ENCODE results near the gene ACSS2.

Gene ACSS2, protein sequence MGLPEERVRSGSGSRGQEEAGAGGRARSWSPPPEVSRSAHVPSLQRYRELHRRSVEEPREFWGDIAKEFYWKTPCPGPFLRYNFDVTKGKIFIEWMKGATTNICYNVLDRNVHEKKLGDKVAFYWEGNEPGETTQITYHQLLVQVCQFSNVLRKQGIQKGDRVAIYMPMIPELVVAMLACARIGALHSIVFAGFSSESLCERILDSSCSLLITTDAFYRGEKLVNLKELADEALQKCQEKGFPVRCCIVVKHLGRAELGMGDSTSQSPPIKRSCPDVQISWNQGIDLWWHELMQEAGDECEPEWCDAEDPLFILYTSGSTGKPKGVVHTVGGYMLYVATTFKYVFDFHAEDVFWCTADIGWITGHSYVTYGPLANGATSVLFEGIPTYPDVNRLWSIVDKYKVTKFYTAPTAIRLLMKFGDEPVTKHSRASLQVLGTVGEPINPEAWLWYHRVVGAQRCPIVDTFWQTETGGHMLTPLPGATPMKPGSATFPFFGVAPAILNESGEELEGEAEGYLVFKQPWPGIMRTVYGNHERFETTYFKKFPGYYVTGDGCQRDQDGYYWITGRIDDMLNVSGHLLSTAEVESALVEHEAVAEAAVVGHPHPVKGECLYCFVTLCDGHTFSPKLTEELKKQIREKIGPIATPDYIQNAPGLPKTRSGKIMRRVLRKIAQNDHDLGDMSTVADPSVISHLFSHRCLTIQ

DNA sequence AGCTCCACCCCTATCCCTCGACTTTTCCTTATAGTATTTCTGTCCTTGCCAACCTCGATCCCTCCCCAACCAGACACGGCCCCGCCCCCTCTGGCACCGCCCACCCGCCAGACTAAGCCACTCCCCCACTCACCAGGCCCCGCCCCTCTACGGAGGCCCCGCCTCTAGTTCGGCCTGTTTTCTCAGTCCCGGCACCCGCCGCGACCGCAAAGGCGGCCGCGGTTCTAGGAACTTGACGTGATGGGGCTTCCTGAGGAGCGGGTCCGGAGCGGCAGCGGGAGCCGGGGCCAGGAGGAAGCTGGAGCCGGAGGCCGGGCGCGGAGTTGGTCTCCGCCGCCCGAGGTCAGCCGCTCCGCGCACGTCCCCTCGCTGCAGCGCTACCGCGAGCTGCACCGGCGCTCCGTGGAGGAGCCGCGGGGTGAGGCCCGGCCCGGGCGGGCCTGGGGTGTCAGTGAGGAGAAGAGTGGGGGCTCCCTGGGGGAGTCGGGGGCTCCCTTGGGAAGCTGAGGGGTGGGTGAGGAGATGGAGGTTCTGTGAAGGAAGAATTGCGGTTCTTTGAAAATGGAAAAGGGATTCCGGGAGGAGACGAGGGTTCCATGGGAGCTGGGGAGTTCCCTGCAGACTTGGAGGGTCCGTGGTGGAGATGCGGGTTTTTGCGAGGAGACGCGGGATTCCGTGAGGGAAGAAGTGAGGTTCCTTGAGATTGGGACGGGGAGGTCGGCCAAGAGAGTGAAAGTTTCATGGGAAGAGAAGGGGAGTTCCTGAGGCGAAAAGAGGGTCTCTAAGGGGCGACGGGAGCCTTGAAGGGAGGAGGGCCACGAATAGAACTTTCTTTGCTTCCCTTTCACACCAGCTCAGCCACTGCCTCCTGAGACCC is at the start of gene ACSS2:
ACSS2 (plus strand) TSS at position 207 of the 877 bp plus-strand sequence; CDS start at position 241, 34 bp downstream.
- no peak for DNase-seq

DNA sequence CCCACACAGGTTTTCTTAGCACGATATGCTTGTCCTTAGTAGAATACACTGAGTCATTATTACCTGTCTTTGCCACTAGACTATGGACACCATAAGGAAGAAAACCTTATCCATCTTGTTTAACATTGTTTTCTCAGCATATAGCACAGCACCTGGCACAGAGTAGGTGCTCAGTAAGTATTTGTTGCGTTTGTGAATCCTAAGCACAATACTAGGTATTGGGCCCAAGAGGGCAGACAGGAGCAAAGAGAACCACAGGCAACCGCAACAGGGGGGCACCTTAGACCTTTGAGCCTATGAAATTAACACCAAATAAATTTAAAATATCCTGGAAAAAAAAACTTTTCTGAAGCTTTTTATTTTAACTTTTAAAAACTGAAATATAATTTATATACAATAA is 47.2 kb upstream of the ACSS2 start:
- no peak for DNase-seq

DNA sequence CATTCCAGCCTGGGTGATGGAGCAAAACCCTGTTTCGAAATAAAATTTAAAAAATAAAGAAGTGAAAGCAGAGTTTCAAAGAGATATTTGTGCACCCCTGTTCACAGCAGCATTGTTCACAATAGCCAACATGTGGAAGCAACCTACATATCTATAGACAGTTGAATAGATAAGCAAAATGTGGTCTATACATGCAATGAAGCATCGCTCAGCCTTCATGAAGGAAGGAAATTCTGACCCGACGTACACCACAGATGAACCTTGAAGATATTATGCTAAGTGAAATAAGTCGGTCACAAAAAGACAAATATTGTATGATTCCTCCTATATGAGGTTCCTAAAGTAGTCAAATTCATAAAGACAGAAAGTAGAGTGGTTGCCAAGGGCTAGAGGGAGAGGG is 44.5 kb upstream of the ACSS2 start:
- DNase-seq, result no peak

DNA sequence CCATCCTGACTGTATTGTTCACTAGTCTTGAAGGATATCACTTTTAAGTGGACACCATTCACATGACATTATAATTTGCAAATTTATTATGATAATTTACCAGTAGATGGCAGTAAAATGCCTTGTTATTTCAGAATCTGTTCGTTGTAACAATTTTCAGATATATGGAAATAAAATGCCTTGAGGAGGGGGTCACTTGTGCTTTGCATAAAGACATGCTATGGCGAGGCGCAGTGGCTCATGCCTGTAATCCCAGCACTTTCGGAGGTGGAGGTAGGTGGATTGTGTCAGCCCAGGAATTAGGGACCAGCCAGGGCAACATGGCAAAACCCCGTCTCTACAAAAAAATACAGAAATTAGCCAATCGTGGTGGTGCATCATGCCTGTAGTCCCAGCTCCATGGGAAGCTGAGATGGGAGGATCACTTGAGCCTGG is 41.9 kb upstream of the ACSS2 start:
- peak; percentile 35 to 75 for DNase-seq

DNA sequence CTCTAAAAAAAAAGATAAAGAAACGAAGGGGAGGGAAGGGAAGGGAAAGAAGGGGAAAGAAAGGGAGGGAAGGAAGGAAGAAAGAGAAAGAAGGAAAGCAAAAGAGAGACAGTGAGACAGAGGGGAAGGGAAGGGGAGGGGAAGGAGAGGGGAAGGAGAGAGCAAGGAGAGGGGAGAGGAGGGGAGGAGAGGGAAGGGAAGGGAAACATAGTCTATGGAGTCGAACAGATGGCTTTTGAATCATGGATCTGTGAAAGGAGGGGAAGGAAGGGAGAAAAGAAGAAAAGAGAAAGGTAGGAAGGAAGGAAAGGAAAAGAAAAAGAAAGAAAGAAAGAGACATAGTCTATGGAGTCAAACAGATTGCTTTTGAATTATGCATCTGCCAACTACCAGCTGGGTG is 34.3 kb upstream of the ACSS2 start:
- DNase-seq, result no peak

DNA sequence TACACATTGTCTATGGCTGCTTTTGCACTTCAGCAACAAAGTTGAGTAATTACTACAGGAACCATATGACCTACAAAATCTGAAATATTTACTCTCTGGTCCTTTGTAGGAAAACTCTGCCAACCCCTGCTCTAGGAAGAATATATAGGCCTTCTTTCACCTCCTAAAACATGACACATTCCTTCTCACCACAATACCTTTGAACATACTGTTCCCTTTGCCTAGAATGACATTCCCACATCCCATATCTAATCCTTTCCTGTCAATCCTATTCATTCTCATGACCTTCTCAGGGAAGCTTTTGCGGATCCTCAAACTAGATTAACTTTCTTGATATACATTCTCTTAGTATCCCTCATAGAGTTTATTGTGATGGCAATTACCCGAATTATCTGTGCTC is 33.0 kb upstream of the ACSS2 start:
- no peak for DNase-seq

DNA sequence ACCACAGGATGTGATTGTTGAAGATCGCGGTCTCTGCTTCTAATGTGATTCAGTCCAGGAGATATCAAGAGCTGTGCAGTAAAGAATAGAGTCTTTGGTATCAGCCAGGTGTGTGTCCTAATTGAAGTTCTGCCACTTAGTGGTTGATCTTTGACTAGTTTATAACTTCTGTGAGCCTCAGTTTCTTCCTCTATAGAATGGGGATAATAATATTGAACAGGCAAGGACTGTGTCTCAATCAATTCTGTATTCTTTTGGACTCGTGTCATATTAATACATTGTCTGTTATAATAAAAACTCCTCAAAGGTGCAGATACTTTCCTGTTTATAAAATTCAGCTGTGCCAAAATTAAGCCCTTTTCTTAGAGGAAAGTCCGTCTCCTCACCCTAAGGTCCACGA is 27.8 kb upstream of the ACSS2 start:
- no peak for DNase-seq

DNA sequence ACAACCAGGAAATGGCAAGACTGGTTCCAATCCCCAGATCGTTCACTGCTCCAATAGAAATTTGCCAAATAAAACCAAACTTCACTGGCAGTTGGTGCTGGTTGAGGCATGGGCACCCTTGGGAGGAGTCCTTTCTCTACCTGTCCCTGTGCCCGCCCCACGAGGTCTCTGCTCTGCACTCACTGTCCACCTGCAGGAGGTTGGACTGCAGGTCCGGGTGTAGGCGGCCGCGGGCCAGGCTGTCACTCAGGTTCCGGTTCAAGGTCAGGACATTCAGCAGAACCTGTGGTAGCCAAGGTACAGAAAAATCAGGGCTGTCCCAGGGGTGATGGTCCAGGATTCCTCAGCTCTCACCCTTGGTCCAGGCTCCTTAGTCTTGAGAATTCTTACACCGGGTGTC is 26.6 kb upstream of the ACSS2 start:
- no peak for DNase-seq

DNA sequence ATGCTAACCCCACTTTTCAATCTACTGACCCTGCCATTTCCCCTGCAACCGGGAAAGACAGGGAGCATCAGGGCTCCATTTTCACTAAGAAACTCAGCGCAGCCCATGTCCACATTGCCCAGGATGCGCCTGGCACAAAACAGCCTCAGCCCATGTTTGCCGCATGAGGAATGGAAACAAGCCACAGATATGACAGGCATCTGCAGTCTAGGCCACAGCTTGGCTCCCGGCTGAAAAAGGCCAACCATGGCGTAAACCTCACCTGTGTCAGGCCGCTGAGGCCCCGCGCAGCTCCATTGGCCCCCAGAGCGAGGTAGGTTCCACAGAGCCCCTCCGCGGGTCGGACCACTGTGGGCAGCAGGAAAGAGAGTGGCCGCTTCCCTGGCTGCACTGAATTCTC is 25.4 kb upstream of the ACSS2 start:
- DNase-seq, result no peak

DNA sequence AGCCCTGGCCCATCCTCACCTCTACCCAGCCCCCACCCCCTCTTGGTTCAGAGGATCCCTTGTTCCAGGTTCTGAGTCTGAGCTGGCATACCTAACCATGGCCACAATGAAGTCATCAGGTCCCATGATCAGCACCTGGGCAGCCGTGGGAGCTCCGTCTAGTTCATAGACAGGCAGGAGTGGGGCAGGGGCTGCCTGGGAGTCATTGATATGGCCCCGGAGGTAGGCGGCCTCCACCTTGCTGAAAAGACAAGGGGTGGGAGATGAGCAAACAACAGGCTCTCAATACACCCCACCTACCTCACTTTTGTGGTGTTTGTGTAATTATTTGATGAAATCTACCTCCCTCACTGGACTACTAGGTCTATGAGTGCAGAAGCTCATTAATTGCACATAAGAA is 24.1 kb upstream of the ACSS2 start:
- no peak for DNase-seq

DNA sequence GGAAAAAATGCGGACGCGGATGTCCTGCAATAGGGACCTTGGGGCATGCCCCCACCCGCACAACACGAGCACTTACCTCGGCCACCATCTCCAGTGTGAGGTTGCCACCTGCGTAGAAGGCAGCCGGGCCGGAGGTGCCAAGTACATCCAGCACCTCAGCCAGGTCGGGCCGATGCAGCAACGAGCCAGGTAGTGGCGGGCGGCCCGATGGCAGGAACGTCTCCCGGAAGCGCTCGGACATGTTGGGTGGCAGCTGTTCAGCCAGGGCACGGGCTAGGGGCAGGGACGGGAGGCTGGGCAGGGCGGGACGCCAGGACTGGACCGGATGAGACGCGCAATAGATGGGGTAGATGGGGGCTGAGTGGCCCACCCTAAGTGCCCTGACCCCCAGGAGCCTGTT is 17.0 kb upstream of the ACSS2 start:
- no peak for DNase-seq

DNA sequence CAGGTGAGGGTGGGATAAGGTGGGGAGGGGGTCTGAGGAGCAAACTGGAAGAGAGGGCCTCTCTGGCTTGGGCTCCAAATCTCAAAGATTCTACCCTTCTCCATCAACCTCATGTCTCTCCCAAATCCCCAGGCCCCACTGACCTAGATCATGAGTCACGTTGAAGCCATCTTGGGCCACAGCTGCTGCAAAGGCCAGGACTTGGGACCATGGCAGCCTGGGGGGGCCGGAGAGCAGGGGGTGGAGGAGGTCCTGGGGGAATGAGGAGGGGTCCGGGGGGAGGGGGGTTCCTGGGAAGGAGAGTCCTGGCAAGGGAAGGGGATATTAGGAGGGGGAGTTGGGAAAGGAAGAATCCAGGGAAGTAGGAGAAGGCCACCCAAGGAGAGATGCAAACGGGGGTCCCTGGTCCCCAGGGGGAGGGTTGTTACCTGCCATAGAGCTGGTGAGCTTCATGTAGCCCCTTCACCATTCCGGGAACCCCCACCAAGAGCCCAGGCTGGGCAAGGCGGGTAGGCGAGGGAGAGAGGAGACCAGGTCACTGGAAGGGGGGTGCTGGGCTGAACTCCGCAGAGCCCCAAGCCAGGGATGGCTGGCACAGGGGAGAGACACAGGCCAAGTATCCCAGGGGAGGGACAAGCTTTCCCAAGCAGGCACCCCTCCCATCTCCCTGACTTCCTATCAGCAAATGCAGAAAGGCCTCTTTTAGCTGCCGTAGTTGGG is 16.4 kb upstream of the ACSS2 start:
- no peak for DNase-seq

DNA sequence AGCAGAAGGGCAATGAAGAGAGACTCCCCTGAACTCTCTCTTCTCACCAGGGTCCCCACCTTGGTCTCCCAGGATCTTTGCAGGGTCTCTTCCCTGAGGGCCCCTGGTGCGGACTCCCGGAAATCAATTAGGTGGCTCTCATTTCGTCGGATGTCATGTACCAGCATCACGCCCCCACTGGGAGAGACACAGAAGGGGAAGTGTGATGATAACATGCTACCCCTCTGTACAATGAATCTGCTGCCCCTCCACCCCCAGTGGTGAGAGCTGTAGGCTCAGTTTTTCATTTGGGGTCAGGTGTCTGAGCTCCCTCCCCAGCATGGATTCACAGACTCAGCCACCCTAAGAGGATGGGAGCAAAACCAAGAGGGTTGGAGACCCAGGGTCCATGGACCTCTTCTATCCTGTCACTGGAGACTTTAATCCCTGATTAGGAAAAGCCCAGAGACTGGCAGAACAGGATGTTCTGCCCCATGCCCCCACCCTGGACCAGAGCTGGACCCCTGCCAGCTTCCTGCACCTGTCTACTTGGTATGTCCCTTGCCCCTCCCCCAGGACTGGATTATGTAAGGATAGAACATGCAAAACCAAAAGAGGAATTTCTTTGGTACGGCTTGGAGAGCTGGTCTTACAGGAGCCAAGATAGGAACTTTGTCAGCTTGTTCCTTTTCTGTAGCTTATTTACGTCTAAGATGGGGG is 14.9 kb upstream of the ACSS2 start:
- no peak for DNase-seq

DNA sequence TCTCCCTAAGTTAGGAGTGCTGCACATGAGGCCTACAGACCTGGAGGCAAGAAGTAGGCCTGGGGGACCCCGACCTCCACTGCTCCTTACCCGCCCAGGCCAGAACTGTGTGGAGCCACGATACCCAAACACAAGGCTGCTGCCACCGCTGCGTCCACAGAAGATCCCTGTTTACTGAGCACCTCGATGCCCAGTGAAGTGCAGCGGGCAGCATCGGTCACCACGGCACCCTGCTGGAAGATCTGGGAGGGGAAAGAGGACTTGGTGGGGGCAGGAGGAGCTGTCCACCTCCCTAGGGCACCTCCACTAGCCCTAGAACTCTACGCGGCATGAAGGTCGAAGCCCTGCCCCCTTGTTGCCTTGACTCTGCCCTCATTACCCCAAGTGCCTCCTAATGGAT is 13.7 kb upstream of the ACSS2 start:
- DNase-seq, result no peak

DNA sequence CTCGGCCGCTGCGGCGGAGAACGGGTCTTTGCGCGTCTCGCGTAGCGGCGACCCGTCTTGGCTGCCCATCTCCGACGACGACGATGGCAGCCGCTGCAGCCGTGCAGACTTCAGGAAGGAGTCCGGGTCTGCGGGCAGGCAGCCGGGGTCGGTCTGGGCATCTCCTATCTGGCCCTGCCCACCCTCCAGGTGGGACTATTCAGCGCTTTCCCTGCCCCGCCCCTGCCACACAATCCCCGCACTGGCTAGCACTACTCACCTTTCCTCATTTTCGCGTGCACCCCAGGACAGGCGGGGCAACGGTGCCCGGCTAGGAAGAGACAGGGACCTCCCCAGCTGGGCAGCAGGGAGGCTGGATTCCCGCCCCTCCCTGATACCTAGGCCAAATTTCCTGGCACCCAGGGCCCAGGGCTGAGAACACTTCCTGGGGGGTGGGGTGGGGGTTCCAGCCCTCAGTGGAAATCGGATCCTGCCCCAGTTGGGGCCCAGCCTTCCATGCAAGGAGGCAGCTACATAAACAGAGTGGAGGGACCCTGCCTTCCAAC is 12.9 kb upstream of the ACSS2 start:
- DNase-seq, result no peak

DNA sequence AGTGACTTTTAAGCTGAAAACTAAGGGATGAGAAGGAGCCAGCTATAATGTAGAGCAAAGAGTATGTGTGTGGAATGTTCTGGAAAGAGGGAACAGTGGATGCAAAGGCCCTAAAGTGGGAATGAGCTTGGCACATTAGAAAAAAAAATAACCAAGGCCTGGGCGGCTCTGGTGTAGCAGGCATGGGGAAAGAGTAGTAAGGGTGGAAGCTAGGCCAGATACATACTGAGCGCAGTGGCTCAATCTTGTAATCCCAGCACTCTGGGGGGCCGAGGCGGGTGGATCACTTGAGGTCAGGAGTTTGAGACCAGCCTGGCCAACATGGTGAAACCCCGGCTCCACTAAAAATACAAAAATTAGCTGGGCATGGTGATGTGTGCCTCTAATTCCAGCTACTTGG is 12.2 kb upstream of the ACSS2 start:
- DNase-seq, result no peak

DNA sequence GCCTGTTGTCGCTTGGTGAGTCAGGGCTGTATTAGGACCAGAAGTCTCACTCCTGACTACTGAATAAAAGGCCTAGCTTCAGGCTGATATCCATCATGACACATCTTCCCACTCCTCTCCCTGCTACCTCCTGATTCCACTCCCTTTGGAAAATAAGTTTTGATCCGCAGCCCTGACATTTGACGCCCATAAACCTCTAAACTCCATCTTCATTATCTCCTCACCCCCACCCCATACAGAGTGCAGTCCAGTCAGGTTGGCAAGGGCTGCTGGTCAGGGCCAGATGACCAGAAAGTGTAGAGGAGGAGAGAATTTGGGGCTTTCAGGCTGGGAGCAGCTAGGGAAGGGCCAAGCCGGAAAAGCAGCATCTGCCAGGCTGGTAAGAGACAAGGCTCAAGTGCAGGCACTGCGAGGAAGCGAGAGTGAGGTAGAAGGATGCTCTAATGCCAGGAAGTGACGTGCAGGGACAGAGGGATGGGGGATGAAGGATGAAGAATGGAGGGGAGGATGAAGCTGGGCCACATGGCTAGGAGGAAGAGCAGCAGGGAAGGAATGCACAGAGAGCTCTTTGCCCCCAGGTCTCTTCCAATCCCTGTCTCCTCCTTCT is 5.0 kb upstream of the ACSS2 start:
- DNase-seq, result no peak

DNA sequence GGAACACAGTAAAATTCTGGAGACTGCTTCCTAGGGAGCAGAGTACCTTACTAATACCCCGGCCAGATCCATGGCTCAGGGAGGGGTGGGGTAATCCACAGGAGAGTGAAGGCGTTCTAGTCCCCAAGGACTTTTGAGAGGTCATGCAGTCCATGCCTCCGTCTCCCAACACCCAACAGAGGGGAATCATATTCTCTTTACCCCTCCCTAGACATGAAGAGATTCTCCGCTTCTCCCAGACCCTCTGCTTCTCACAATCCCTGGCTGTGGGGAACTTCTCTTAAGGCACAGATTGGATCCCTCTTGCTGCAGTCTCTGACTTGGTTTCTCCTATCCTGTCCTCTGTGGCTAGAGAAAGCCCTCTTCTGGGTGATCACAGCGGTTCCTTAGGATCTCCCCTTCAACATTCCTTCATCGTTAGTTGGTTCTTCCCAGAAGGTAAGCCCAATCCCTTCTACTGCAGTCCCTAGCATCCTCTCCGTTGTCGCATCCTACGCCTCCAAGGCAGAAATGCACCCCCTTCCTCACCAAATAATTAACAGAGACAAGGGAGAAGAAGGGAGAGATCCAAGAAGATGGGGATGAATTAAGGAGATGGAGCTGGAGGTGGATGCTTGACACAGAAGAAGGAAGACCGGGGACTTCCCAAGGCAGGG is 4.3 kb upstream of the ACSS2 start:
- no peak for DNase-seq

DNA sequence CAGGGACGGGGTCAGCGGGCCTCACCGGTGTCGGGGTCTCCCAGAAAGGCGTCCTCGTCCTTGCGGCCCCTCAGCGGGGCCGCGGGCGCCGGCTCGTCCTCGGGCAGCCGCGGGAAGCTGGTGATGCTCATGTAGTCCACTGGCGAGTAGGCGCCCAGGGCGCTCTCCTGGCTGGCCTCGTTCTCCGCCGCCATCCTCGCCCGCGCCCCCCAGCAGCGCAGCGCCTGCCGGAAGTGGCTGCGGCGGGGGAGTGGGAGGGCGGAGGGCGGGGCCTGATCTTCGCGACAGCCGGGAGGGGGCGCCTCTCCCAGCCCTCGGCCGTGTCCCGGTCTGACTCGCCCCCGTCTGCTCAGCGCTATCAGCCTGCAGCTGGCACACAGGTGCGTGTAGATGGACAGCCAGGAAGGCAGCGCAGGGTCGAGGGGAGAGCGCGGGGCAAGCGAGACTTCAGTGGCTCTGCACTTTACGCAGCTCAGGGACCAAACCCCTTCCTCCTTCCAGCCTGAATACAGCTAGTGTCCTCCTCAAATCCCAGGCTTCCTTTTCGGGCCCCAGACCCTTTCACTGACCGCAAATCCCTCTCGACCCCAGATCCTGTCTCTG is 3.7 kb upstream of the ACSS2 start, which contains the start of gene GGT7:
GGT7 (minus strand) TSS at position 235 of the 603 bp plus-strand sequence; CDS start at position 194, 41 bp downstream.
- DNase-seq, result peak; percentile 12 to 78

DNA sequence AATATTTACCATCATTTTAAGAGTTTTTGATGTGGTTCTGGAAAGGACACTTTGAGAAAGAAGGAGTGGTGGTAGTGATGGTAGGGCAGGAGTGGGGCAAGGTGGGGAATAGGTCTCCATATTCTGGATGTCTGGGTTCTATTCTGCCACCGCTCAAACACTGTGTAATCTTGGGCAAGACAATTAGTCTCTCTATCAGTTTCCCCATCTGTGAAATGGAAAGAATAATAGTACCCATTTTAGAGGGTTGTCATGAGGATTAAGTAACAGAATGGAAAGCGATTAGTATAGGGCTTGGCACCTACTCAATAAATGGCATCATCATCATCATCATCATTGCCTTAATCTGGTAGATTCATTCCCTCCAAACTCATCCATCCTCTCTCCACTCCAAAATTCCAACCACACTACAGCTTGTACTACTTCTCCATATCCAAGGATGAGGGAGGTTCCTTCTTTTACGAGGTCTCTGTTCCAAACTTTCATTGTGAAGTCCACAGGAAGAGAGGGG is 2.8 kb upstream of the ACSS2 start:
- DNase-seq, result no peak

Data from NCI-H446 (cell line).